Left ventricle myocardium inferior (tissue), 1 donor: ENCODE results near the gene BCL3. TPM values are rescaled to one million over a fixed set of nuclear protein-coding genes. Genes with fewer than 3 reads are reported as not detected.

ENCODE experiments used
- DNase-seq: peaks from one replicate; pipeline ENCODE4 v3.0.0-alpha.2; 2020
- H3K27ac ChIP-seq: fragments of 200-600 bp; replicated peaks from 2 replicates; pipeline ENCODE4 v1.8.0; 2021
- H3K27me3 ChIP-seq: fragments of 200-600 bp; 2 replicates; pipeline ENCODE4 v1.8.0; 2021; ENCODE audit warnings: low read depth
- H3K36me3 ChIP-seq: fragments of 200-600 bp; 2 replicates; pipeline ENCODE4 v1.8.0; 2021
- H3K4me1 ChIP-seq: fragments of 200-600 bp; 2 replicates; pipeline ENCODE4 v1.8.0; 2021
- H3K4me3 ChIP-seq: fragments of 200-600 bp; 2 replicates; pipeline ENCODE4 v1.8.0; 2021; ENCODE audit warnings: mild to moderate bottlenecking, moderate library complexity
- H3K9me3 ChIP-seq: fragments of 200-600 bp; replicated peaks from 2 replicates; pipeline ENCODE4 v1.8.0; 2021
- CTCF ChIP-seq: fragments of 200-600 bp; IDR thresholded peaks from 2 replicates; pipeline ENCODE4 v1.8.0; 2021; ENCODE audit warnings: antibody characterized with exemption, mild to moderate bottlenecking, borderline replicate concordance
- intact Hi-C: fragments of 100-400 bp; cut with micrococcal nuclease; formaldehyde crosslinking; loops from one replicate; pipeline ENCODE4 v1.11.0; 2022
- total RNA-seq: library from RNA; stranded (reverse); fragmentation: NEBNext Ultra II Directional; extraction: Animal tissue kit (Norgen Biotek cat#: 25700); gene quantifications from one replicate; pipeline ENCODE4 v1.2.1, GENCODE V29; 2021
- donor health status: DM: no; HTN: yes; CAD: no; lungs with severe emphysema.

Gene BCL3
- total RNA-seq, 1 donor from 2014 or later = 15.0 TPM

DNA sequence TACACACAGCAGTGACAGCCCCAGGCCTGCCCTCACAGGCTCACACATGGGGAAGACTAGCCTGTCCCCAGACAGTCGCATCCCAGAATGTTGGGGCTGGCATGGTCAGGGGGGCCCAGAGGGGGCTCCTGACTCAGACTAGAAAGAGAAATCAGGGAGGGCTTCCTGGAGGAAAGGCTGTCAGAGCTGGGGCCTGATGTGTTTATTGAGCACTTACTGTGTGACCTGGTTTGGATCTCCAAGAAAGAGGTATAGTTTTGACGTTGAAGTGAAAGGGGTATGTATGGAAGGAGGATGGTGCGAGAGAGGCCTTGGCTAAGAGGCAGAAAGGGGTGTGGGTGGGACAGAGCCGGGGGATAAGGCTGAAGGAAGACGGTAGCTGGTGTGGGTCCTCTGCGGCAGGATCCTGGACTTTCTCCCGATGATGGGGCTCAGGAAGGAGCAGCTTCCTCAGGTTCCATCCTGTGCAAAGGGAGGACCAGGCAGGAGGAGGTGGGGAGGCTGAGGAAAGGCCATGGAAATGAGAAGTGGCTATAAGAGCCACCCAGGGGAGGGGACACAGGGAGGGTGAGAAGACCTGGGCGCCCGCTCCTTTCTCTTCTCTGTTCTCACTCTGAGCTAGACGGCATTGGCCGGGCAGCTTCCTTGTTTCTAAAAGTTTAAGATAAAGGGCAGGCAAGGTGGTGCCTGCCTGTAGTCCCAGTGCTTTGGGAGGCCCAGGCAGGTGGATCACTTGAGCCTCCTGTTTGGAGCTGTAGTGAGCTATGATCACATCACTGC, 16.1 kb upstream of the BCL3 start:
- no peaks in the 10 kb centered on the region for H3K4me1 ChIP-seq
- H3K27ac ChIP-seq = no peak overlapping the region
- H3K36me3 ChIP-seq = no peaks in the 10 kb centered on the region
- no peaks in the 10 kb centered on the region for H3K9me3 ChIP-seq
- no peak overlapping the region for H3K4me3 ChIP-seq
- intact Hi-C loops = no loop called here
- no peak for TF ChIP-seq CTCF
- no peak for DNase-seq
- no peaks in the 10 kb centered on the region for H3K27me3 ChIP-seq

DNA sequence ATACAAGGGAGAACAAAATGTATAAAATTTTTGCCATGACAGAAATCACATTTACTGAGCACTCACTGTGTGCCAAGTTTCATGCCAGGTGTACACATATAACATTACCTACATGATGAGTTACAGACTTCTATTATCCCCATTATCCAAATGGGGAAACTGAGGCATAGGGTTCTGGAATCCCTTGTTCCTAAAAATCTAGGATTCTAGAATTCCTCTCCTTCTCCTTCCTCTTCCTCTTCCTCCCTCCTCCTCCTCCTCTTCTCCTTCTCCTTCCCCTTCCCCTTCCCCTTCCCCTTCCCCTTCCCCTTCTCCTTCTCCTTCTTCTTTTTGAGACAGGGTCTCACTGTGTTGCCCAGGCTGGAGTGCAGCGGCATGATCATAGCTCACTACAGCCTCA, 14.2 kb upstream of the BCL3 start:
- intact Hi-C loops = no loop called here

GRCh38 chr19:44735011-44735410, 13.5 kb upstream of the BCL3 start:
- no peaks in the 10 kb centered on the region for H3K36me3 ChIP-seq
- no peaks in the 10 kb centered on the region for H3K27me3 ChIP-seq
- H3K4me3 ChIP-seq = no peak overlapping the region
- peaks cover 10% of the 10 kb centered on the region for H3K4me1 ChIP-seq
- intact Hi-C loops = no loop called here
- no peaks in the 10 kb centered on the region for H3K9me3 ChIP-seq
- DNase-seq = no peak
- no peak overlapping the region for H3K27ac ChIP-seq
- TF ChIP-seq CTCF = no peak

More for the DNA sequence above, 14.2 kb upstream of the BCL3 start:
- Histone ChIP-seq H3K4me1 (peaks cover 10% of the 10 kb centered on the region), H3K27ac (no peak overlapping the region), H3K9me3 (no peaks in the 10 kb centered on the region), H3K27me3 (no peaks in the 10 kb centered on the region), H3K36me3 (no peaks in the 10 kb centered on the region), H3K4me3 (no peak overlapping the region)
- no peak for TF ChIP-seq CTCF
- DNase-seq = no peak

GRCh38 chr19:44737238-44738071, 11.1 kb upstream of the BCL3 start:
- Histone ChIP-seq H3K4me1 (peaks cover 31% of the 10 kb centered on the region), H3K9me3 (no peaks in the 10 kb centered on the region), H3K36me3 (no peaks in the 10 kb centered on the region), H3K27me3 (no peaks in the 10 kb centered on the region), H3K4me3 (no peak overlapping the region), H3K27ac (no peak overlapping the region)
- no peak for TF ChIP-seq CTCF
- no peak for DNase-seq
- intact Hi-C loops = no loop called here

GRCh38 chr19:44738136-44738535, 10.4 kb upstream of the BCL3 start:
- Histone ChIP-seq H3K27ac (no peak overlapping the region), H3K9me3 (no peaks in the 10 kb centered on the region), H3K36me3 (no peaks in the 10 kb centered on the region), H3K4me1 (peaks cover 38% of the 10 kb centered on the region), H3K4me3 (no peak overlapping the region), H3K27me3 (no peaks in the 10 kb centered on the region)
- DNase-seq = no peak
- intact Hi-C loops = no loop called here
- TF ChIP-seq CTCF = no peak
